ENCODE data around the gene C6orf132. TPM values are rescaled to one million over a fixed set of nuclear protein-coding genes. Genes with fewer than 3 reads are reported as not detected.

Gene C6orf132
- total RNA-seq, 1 donor from 2014 or later, result 22.9 TPM

DNA sequence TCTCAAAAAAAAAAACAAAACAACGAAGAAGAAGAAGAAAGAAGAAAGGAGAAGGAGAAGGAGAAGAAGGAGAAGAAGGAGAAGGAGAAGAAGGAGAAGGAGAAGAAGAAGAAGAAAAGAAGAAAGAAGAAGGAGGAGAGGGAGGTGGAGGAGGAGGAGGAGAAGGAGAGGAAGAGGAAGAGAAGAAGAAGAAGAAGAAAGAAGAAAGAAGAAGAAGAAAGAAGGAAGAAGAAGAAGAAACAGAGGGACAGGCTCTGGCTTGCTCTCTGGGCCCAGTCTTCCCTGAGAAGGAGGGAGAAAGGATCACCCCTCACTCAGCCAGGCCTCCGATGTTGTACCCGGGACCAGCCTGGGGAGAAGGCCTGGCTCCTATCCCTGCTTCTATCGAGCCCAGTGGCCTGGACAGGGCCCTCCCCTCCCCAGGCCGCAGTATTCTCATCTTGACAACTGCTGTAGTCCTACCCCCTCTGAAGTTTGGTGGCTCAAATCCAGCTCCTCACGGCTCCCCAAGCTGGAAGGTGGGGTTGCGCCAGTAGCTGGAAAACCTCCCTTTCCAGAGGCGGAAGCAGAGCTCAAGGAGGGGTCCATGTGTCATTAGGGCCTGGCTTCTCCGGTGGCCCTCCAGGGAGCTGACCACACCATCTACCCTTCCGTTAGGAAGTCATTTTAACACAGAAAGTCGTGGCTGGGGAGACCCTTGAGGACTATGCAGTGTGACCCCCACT, 18.9 kb downstream of the C6orf132 start:
- Mint-ChIP-seq H3K27me3 (no peaks in the 10 kb centered on the region), H3K36me3 (peaks cover 5% of the 10 kb centered on the region), H3K9me3 (no peaks in the 10 kb centered on the region), H3K4me3 (no peak overlapping the region), H3K27ac (peak overlapping the region; percentile 95), H3K4me1 (ENCODE audit: unreplicated experiment) (peaks cover 3% of the 10 kb centered on the region)
- TF ChIP-seq CTCF (conservative IDR thresholded peaks at IDR 0.05), result no peak
- no peak for DNase-seq (ENCODE audit: extremely low spot score, unreplicated experiment)

DNA sequence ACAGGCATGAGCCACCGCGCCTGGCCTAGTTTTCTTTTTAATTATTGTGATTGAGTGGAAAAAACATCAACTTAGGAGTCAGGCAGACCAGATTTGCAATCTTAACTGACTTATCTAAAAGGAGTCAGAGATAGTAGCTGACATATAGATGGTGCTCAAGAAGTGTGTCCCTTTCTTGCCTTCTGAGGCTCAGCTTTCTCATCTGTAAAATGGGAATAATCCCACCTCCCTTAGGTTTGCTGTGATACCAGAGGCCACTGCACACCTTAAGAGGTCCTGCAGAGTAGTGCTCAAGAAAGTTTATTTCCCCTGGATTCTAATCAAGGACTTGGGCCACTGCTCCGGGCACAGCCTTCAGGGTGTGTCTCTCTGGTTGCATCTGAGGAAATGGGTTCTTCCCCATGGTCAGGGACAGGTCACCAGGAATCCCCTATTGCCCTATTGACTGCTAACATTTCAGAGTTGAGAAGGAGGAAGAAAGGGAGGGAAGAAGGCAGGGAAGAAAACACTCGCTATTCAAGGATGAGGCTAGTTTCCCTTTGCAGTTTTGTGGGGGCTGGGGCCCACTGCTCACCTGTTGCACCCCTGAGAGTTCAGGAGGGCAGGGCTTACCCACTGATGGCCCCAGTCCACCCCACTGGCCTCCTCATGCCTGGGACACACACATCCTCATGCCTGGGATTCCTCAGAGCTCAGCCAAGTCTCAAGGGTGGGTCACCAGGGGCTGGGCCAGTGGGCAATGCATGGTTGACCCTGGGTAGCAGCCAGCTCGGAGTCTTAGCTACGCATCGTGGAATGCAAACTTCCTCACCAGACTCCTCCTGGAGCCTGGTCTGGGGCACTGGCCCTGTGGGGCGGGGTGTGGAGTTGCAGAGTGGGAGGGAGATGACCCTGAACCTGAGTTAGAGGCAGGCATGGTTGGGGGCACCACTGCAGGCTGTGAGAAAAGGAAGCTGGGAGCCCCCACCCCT, 21.2 kb downstream of the C6orf132 start:
- H3K27me3 Mint-ChIP-seq, result no peaks in the 10 kb centered on the region
- peak overlapping the region; percentile 55 for H3K27ac Mint-ChIP-seq
- no peak for DNase-seq (ENCODE audit: extremely low spot score, unreplicated experiment)
- no peaks in the 10 kb centered on the region for H3K9me3 Mint-ChIP-seq
- H3K36me3 Mint-ChIP-seq, result peaks cover 4% of the 10 kb centered on the region
- H3K4me3 Mint-ChIP-seq, result no peak overlapping the region
- peaks cover 13% of the 10 kb centered on the region for H3K4me1 Mint-ChIP-seq (ENCODE audit: unreplicated experiment)
- no peak for TF ChIP-seq CTCF (conservative IDR thresholded peaks at IDR 0.05)

- Mint-ChIP-seq H3K27ac (peak overlapping the region; percentile 81), H3K4me3 (peak overlapping the region; percentile 60), H3K27me3 (no peaks in the 10 kb centered on the region), H3K9me3 (no peaks in the 10 kb centered on the region), H3K36me3 (peaks cover 4% of the 10 kb centered on the region), H3K4me1 (ENCODE audit: unreplicated experiment) (peaks cover 19% of the 10 kb centered on the region)
- TF ChIP-seq CTCF (conservative IDR thresholded peaks at IDR 0.05), result no peak
- DNase-seq (ENCODE audit: extremely low spot score, unreplicated experiment), result no peak
Measured at GRCh38 chr6:42118162-42119001, 24.0 kb downstream of the C6orf132 start.

DNA sequence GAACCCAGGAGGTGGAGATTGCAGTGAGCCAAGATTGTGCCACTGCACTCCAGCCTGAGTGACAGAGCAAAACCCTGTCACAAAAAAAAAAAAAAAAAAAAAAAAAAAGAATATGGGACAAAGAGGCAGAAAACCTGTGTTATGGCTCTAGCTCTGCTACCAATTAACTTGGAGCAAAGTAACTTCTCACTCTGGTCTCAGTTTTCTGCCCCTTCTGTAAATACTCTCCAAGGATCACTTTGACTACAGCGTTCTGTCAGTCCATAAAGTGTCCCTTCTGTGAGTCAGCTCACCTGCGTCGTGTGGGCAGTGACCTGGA, 24.6 kb downstream of the C6orf132 start:
- TF ChIP-seq CTCF (conservative IDR thresholded peaks at IDR 0.05), result no peak
- Mint-ChIP-seq H3K27ac (peak overlapping the region; percentile 81), H3K4me1 (ENCODE audit: unreplicated experiment) (peaks cover 19% of the 10 kb centered on the region), H3K4me3 (no peak overlapping the region), H3K36me3 (peaks cover 4% of the 10 kb centered on the region), H3K9me3 (no peaks in the 10 kb centered on the region), H3K27me3 (no peaks in the 10 kb centered on the region)
- no peak for DNase-seq (ENCODE audit: extremely low spot score, unreplicated experiment)

DNA sequence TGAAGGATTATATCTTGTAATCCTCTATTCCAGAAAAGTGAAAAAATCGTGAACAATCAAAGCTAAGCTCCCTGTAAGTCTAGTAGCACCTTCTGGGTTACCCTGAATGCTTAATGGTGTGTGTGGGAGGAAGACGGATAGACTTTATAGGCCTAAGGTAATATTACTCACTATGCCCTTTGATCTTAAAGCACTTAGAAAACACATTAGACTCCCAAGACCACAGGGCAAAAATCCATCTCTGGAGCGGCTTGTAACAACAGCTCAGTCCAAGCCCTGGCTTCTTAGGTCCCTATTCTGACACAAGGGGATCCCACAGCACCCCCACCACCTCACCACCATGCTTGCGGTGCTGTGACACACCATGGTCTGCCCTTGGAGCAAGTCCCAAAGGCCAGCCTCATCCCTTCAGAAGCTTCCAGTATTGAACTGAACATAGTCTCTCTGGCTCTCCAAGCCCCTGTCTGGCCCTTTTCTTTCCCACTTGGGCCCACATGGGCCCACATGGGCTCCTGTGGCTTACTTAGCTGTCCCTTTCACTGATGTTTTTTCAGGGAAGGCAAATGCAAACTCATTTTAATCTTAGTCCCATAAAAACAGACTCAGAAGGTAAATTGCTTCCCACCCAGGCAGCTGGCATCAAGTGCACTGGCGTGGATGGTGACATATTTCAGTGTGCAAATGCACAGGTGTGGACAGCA, 28.3 kb downstream of the C6orf132 start:
- Mint-ChIP-seq H3K27ac (peak overlapping the region; percentile 46), H3K36me3 (peaks cover 4% of the 10 kb centered on the region), H3K4me3 (no peak overlapping the region), H3K4me1 (ENCODE audit: unreplicated experiment) (peaks cover 19% of the 10 kb centered on the region), H3K27me3 (no peaks in the 10 kb centered on the region), H3K9me3 (no peaks in the 10 kb centered on the region)
- TF ChIP-seq CTCF (conservative IDR thresholded peaks at IDR 0.05), result no peak
- DNase-seq (ENCODE audit: extremely low spot score, unreplicated experiment), result no peak

Measured in type B pancreatic cell (in vitro differentiated cells).